HG03060 (cell line): ENCODE results near the gene RANBP17.

Source experiments
- ATAC-seq: cut with Tn5 transposase; IDR thresholded peaks from one replicate; pipeline ENCODE4 v1.9.1; 2021; ENCODE audit warnings: low read depth, moderate number of reproducible peaks; ENCODE audit not compliant: unreplicated experiment

RANBP17 gene

GRCh38 chr5:171067540-171068130 lies 205.8 kb downstream of the RANBP17 start:
- no peak for ATAC-seq

- no peak for ATAC-seq
Measured at GRCh38 chr5:171074747-171075146, 212.9 kb downstream of the RANBP17 start.

- no peak for ATAC-seq
Measured at GRCh38 chr5:171080186-171080938, 218.5 kb downstream of the RANBP17 start.

GRCh38 chr5:171081319-171081718 lies 219.5 kb downstream of the RANBP17 start:
- ATAC-seq: no peak

- ATAC-seq: no peak
Measured at GRCh38 chr5:171092194-171092593, 230.4 kb downstream of the RANBP17 start.

GRCh38 chr5:171093598-171093997 lies 231.8 kb downstream of the RANBP17 start:
- no peak for ATAC-seq

GRCh38 chr5:171094356-171094755 lies 232.5 kb downstream of the RANBP17 start:
- no peak for ATAC-seq

GRCh38 chr5:171102877-171103610 lies 241.2 kb downstream of the RANBP17 start:
- no peak for ATAC-seq

GRCh38 chr5:171107669-171108068 lies 245.9 kb downstream of the RANBP17 start:
- no peak for ATAC-seq

- no peak for ATAC-seq
Measured at GRCh38 chr5:171115519-171115918, 253.7 kb downstream of the RANBP17 start.

- no peak for ATAC-seq
Measured at GRCh38 chr5:171116719-171117118, 254.9 kb downstream of the RANBP17 start.

GRCh38 chr5:171120986-171121622 lies 259.3 kb downstream of the RANBP17 start:
- ATAC-seq: no peak

GRCh38 chr5:171121638-171122037 lies 259.8 kb downstream of the RANBP17 start:
- ATAC-seq: no peak

GRCh38 chr5:171122372-171122771 lies 260.6 kb downstream of the RANBP17 start:
- ATAC-seq: no peak

GRCh38 chr5:171123417-171123816 lies 261.6 kb downstream of the RANBP17 start:
- ATAC-seq: no peak

- ATAC-seq: no peak
Measured at GRCh38 chr5:171127314-171127713, 265.5 kb downstream of the RANBP17 start.

- no peak for ATAC-seq
Measured at GRCh38 chr5:171128136-171128535, 266.3 kb downstream of the RANBP17 start.

GRCh38 chr5:171129308-171129707 lies 267.5 kb downstream of the RANBP17 start:
- ATAC-seq: no peak

- ATAC-seq: no peak
Measured at GRCh38 chr5:171131497-171131896, 269.7 kb downstream of the RANBP17 start.

- no peak for ATAC-seq
Measured at GRCh38 chr5:171137768-171138525, 276.1 kb downstream of the RANBP17 start.
